ENCODE results near the gene IL1RL1.

The IL1RL1 gene

GRCh38 chr2:102401456-102401855 lies 90.1 kb downstream of the IL1RL1 start:
- no peak for TF ChIP-seq CTCF (IDR thresholded peaks at IDR 0.05; ENCODE audit: low read depth, low read length)
- DNase-seq (ENCODE audit: extremely low read depth, low read depth) = no peak

Measured in AG09319 (cell line).